Measurements from ENCODE around the gene SGO1.
A peak's percentile ranks its signal among the peaks of the same experiment; 100 is the strongest.
"Not testable (repeated sequence)": the region's sequence is repeated elsewhere in the genome, so short reads cannot be mapped to it uniquely, and the experiment has no call there.

The SGO1 gene

GRCh38 chr3:20185679-20186599 is at the start of gene SGO1:
TSS of gene SGO1 (minus strand) at chr3:20186206. CDS start at chr3:20184027, 2,179 bp downstream.
- peak; percentile 94 for DNase-seq

- no peak for DNase-seq
Observed at GRCh38 chr3:20235796-20236195, 49.8 kb upstream of the SGO1 start.

GRCh38 chr3:20232906-20233780 is 47.1 kb upstream of the SGO1 start:
- DNase-seq = no peak

- DNase-seq = no peak
Observed at GRCh38 chr3:20230954-20231353, 44.9 kb upstream of the SGO1 start.

- no peak for DNase-seq
Observed at GRCh38 chr3:20225769-20226168, 39.8 kb upstream of the SGO1 start.

- no peak for DNase-seq
Observed at GRCh38 chr3:20222274-20222673, 36.3 kb upstream of the SGO1 start.

- DNase-seq = no peak
Observed at GRCh38 chr3:20218215-20218614, 32.2 kb upstream of the SGO1 start.

- DNase-seq = no peak
Observed at GRCh38 chr3:20215636-20216035, 29.6 kb upstream of the SGO1 start.

GRCh38 chr3:20213491-20213890 is 27.5 kb upstream of the SGO1 start:
- not testable (repeated sequence) for DNase-seq

GRCh38 chr3:20207945-20208344 is 21.9 kb upstream of the SGO1 start:
- not testable (repeated sequence) for DNase-seq

- not testable (repeated sequence) for DNase-seq
Observed at GRCh38 chr3:20205898-20206297, 19.9 kb upstream of the SGO1 start.

- no peak for DNase-seq
Observed at GRCh38 chr3:20201143-20201542, 15.1 kb upstream of the SGO1 start.

- no peak for DNase-seq
Observed at GRCh38 chr3:20197775-20198174, 11.8 kb upstream of the SGO1 start.

GRCh38 chr3:20194793-20195460 is 8.9 kb upstream of the SGO1 start:
- DNase-seq = no peak

- DNase-seq = no peak
Observed at GRCh38 chr3:20190991-20191390, 5.0 kb upstream of the SGO1 start.

GRCh38 chr3:20186600-20187004 is 596 bp upstream of the SGO1 start:
- no peak for DNase-seq

- DNase-seq = peak; percentile 73
Observed at GRCh38 chr3:20185331-20185678, 701 bp downstream of the SGO1 start.

GRCh38 chr3:20182206-20182605 is 3.8 kb downstream of the SGO1 start:
- DNase-seq = no peak

- no peak for DNase-seq
Observed at GRCh38 chr3:20181276-20181675, 4.7 kb downstream of the SGO1 start.

GRCh38 chr3:20173844-20174410 is 12.1 kb downstream of the SGO1 start:
- no peak for DNase-seq

- DNase-seq = no peak
Observed at GRCh38 chr3:20161714-20162113, 24.3 kb downstream of the SGO1 start.

GRCh38 chr3:20160230-20160629 is 25.8 kb downstream of the SGO1 start:
- no peak for DNase-seq

GRCh38 chr3:20154928-20155327 is 31.1 kb downstream of the SGO1 start:
- DNase-seq = no peak

Measured in KG1 (cell line).